Glutamatergic neuron (in vitro differentiated cells): ENCODE data around the gene CTAGE1. TPM values are rescaled to one million over a fixed set of nuclear protein-coding genes. Genes with fewer than 3 reads are reported as not detected.

Experiments
- DNase-seq: peaks from one replicate; pipeline ENCODE4 v3.0.0; 2022
- H3K27ac Mint-ChIP-seq: one replicate; pipeline ENCODE4 v1.8.0; 2020; ENCODE audit warnings: mild to moderate bottlenecking, mixed read lengths, inconsistent platforms; ENCODE audit not compliant: unreplicated experiment
- H3K27me3 Mint-ChIP-seq: one replicate; pipeline ENCODE4 v1.8.0; 2020; ENCODE audit warnings: mild to moderate bottlenecking, moderate library complexity, mixed read lengths, inconsistent platforms; ENCODE audit not compliant: unreplicated experiment
- H3K36me3 Mint-ChIP-seq: one replicate; pipeline ENCODE4 v1.8.0; 2020; ENCODE audit warnings: mild to moderate bottlenecking, mixed read lengths, inconsistent platforms; ENCODE audit not compliant: unreplicated experiment
- H3K4me1 Mint-ChIP-seq: one replicate; pipeline ENCODE4 v1.8.0; 2020; ENCODE audit warnings: mild to moderate bottlenecking, low read depth, mixed read lengths, inconsistent platforms; ENCODE audit not compliant: unreplicated experiment
- H3K4me3 Mint-ChIP-seq: one replicate; pipeline ENCODE4 v1.8.0; 2020; ENCODE audit warnings: mild to moderate bottlenecking, mixed read lengths, inconsistent platforms; ENCODE audit not compliant: unreplicated experiment
- H3K9me3 Mint-ChIP-seq: one replicate; pipeline ENCODE4 v1.8.0; 2020; ENCODE audit warnings: mild to moderate bottlenecking, moderate library complexity, mixed read lengths, inconsistent platforms; ENCODE audit not compliant: unreplicated experiment
- total RNA-seq: library from RNA; stranded (reverse); fragmentation: NEBNext Ultra II Directional; extraction: Animal tissue kit (Norgen Biotek cat#: 25700); gene quantifications from one replicate; pipeline ENCODE4 v1.2.1, GENCODE V29; 2021; ENCODE audit not compliant: unreplicated experiment
- TF ChIP-seq, protein P1 (sequence below): fragments of 200-600 bp; sonication (generic); IDR thresholded peaks from one replicate; pipeline ENCODE4 v1.5.0; 2021; ENCODE audit not compliant: partially characterized antibody, unreplicated experiment

Gene CTAGE1
- total RNA-seq, 1 donor from 2014 or later: not detected

DNA sequence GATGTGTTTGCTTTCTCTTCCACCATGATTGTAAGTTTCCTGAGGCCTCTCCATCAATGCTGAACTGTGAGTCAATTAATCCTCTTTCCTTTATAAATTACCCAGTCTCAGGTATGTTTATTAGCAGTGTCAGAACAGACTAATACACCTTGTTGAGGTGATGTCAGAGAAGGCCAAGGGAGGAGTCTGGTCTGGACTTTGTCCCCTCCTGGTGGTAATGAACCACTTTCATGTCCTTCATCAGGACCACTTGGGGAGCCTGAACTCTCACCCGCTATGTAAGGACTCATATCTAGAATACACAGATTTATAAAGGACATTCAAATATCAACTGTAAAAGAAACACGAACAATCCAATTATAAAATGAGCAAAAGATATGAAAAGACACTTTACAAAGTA lies 2.9 kb upstream of the CTAGE1 start:
- no peak for DNase-seq
- H3K9me3 Mint-ChIP-seq: no peaks in the 10 kb centered on the region

DNA sequence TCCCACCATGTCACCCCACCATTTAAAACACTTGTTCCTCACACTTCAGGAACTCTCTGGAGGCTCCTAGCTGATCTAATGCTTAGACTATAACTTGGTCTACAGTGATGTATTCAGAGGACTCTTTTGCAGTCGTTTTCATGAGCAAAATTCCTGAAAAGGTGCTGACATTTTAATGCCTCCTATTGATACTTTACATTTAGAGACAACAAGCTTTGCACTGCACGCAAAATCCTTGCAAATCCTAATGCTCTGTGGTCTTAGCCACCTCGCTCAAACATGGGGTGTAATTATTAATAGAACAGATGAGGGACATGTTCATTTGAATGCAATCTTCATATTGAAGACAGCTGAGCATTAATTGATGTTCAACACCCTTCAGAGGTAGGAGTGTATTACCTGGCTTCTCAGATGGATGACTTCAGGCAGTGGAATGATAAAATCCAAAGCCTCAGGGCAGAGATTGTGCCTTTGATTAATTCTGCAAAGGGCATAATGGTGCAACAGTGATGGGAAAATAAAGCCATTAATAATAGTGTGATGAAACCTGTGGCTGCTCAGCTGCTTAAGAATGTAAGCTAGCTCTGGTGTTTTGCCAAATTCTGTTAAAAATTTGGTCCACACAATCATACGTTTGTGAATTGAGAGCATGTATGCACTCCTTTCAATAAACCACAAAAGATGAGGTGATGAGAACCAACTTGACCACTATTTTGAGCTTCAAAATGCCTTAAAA lies 5.4 kb downstream of the CTAGE1 start:
- H3K9me3 Mint-ChIP-seq: peaks cover 1% of the 10 kb centered on the region
- peaks cover 13% of the 10 kb centered on the region for H3K36me3 Mint-ChIP-seq
- H3K4me3 Mint-ChIP-seq: no peak overlapping the region
- H3K27ac Mint-ChIP-seq: no peak overlapping the region
- TF ChIP-seq, protein P1, sequence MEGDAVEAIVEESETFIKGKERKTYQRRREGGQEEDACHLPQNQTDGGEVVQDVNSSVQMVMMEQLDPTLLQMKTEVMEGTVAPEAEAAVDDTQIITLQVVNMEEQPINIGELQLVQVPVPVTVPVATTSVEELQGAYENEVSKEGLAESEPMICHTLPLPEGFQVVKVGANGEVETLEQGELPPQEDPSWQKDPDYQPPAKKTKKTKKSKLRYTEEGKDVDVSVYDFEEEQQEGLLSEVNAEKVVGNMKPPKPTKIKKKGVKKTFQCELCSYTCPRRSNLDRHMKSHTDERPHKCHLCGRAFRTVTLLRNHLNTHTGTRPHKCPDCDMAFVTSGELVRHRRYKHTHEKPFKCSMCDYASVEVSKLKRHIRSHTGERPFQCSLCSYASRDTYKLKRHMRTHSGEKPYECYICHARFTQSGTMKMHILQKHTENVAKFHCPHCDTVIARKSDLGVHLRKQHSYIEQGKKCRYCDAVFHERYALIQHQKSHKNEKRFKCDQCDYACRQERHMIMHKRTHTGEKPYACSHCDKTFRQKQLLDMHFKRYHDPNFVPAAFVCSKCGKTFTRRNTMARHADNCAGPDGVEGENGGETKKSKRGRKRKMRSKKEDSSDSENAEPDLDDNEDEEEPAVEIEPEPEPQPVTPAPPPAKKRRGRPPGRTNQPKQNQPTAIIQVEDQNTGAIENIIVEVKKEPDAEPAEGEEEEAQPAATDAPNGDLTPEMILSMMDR: no peak
- H3K27me3 Mint-ChIP-seq: peaks cover 7% of the 10 kb centered on the region
- no peak for DNase-seq
- H3K4me1 Mint-ChIP-seq: no peaks in the 10 kb centered on the region

More for the DNA sequence above, 2.9 kb upstream of the CTAGE1 start:
- no peak overlapping the region for H3K27ac Mint-ChIP-seq
- H3K27me3 Mint-ChIP-seq: peaks cover 2% of the 10 kb centered on the region
- H3K4me1 Mint-ChIP-seq: no peaks in the 10 kb centered on the region
- no peak overlapping the region for H3K4me3 Mint-ChIP-seq
- TF ChIP-seq, protein P1: no peak
- H3K36me3 Mint-ChIP-seq: no peaks in the 10 kb centered on the region

DNA sequence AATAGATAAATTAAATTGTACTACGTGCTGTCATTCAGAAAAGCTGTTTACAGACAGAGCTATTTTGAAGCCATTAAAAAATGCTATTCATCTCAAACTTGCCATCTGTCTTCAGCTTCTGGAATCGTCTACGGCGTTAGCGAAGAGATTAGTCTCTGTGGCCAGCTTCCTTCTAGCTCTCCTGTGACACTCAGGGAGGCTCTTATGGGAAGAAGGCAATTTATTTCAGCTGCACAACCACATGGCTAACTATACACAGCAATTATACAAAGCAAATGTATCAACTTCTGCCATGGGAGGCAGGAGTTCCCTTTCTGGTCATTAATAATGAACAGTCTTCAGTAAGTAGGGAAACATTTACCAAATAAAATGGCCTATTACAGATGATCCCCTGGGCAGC lies 6.3 kb downstream of the CTAGE1 start:
- no peak overlapping the region for H3K27ac Mint-ChIP-seq
- TF ChIP-seq, protein P1: no peak
- DNase-seq: no peak
- H3K9me3 Mint-ChIP-seq: peaks cover 1% of the 10 kb centered on the region
- no peaks in the 10 kb centered on the region for H3K4me1 Mint-ChIP-seq
- H3K27me3 Mint-ChIP-seq: peaks cover 9% of the 10 kb centered on the region
- no peak overlapping the region for H3K4me3 Mint-ChIP-seq
- peaks cover 13% of the 10 kb centered on the region for H3K36me3 Mint-ChIP-seq

DNA sequence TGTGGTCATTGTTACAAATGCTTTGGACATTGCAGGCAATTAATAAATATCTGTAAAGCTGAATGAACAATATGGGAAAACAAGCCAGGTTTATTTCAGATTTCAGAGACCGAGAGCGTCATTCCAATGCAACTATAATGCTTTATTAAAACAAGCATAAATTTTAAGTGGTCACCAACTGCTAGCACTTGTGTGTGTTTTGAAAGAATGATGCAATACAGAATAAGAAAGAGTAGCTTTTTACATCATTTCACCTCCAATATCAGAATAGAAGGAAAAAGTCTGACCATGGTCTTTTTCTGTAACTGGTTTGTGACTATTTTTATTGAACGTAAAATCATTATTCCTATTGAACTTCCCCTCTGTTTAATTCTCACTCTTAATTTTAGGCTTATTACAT lies 7.6 kb downstream of the CTAGE1 start:
- no peak overlapping the region for H3K27ac Mint-ChIP-seq
- peaks cover 9% of the 10 kb centered on the region for H3K27me3 Mint-ChIP-seq

DNA sequence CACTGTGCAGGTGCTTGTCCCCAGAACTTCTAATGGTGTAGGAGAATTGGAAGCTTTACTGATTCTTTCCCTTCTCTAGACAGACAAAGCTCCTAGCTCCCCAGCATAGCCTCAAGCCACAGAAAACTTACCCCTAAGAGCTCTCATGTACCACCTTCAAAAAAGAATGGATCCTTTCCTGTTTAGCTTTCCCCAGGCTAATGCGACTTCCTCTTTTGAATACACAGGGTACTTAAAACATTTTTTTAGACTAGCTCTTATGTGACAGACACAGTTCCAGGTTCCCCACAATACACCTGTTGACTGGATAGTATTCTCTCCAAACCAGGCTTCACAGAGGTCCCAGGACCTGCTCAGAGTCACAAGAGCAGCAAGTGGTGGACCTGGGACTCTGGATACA lies 8.3 kb downstream of the CTAGE1 start:
- H3K4me3 Mint-ChIP-seq: no peak overlapping the region

More for the DNA sequence above, 7.6 kb downstream of the CTAGE1 start:
- peaks cover 1% of the 10 kb centered on the region for H3K9me3 Mint-ChIP-seq
- TF ChIP-seq, protein P1: no peak
- DNase-seq: no peak
- no peak overlapping the region for H3K4me3 Mint-ChIP-seq
- no peaks in the 10 kb centered on the region for H3K4me1 Mint-ChIP-seq
- peaks cover 13% of the 10 kb centered on the region for H3K36me3 Mint-ChIP-seq

More for the DNA sequence above, 8.3 kb downstream of the CTAGE1 start:
- no peak for DNase-seq
- Mint-ChIP-seq H3K36me3 (peaks cover 13% of the 10 kb centered on the region), H3K27ac (no peak overlapping the region), H3K9me3 (peaks cover 1% of the 10 kb centered on the region), H3K27me3 (peaks cover 9% of the 10 kb centered on the region), H3K4me1 (no peaks in the 10 kb centered on the region)
- TF ChIP-seq, protein P1: no peak
